H1 (cell line): ENCODE data around the gene GBF1. TPM values are rescaled to one million over a fixed set of nuclear protein-coding genes. Genes with fewer than 3 reads are reported as not detected.

Source experiments
- ASH2L ChIP-seq: fragments of 200-600, 300-600 bp; sonication (generic); IDR thresholded peaks from one replicate; pipeline ENCODE4 v1.7.1; 2017; ENCODE audit warnings: low read length
- CHD7 ChIP-seq: fragments of 300-600 bp; sonication (generic); IDR thresholded peaks from 2 replicates; pipeline ENCODE4 v1.7.1; 2012; ENCODE audit warnings: low read length, moderate library complexity, mild to moderate bottlenecking, inconsistent platforms; ENCODE audit not compliant: insufficient replicate concordance
- CTBP2 ChIP-seq: IDR thresholded peaks from 2 replicates; pipeline ENCODE4 v1.7.0; 2011; ENCODE audit warnings: borderline replicate concordance, mild to moderate bottlenecking, moderate library complexity, mixed read lengths, low read length; ENCODE audit not compliant: insufficient read depth, insufficient read length
- EGR1 ChIP-seq: IDR thresholded peaks from 2 replicates; pipeline ENCODE4 v1.6.1; 2011; ENCODE audit warnings: low read depth, low read length, borderline replicate concordance
- KDM4A ChIP-seq: IDR thresholded peaks from one replicate; pipeline ENCODE4 v1.7.1; 2012; ENCODE audit warnings: low read depth, mild to moderate bottlenecking, moderate library complexity, low read length, inconsistent platforms; ENCODE audit not compliant: severe bottlenecking
- POLR2A ChIP-seq, 2 experiments: IDR thresholded peaks; 1 replicate in 1 of 2; 2 replicates in 1 of 2; pipeline ENCODE4 v1.6.1; 2011; ENCODE audit warnings: low read depth in 2 of 2, low read length in 2 of 2, mild to moderate bottlenecking in 2 of 2; ENCODE audit errors: control extremely low read depth in 1 of 2
- RNF2 ChIP-seq: fragments of 200-900, 300-1000 bp; sonication (generic); IDR thresholded peaks from 2 replicates; pipeline ENCODE4 v1.7.1; 2016; ENCODE audit warnings: borderline replicate concordance, low read depth, mild to moderate bottlenecking, antibody characterized with exemption, low read length; ENCODE audit not compliant: poor library complexity, severe bottlenecking; ENCODE audit errors: missing control alignments
- RXRA ChIP-seq: IDR thresholded peaks from 2 replicates; pipeline ENCODE4 v1.6.1; 2011; ENCODE audit warnings: low read depth, mild to moderate bottlenecking, low read length, moderate library complexity; ENCODE audit not compliant: insufficient read depth
- SP1 ChIP-seq: IDR thresholded peaks from 2 replicates; pipeline ENCODE4 v1.6.1; 2011; ENCODE audit warnings: low read depth, low read length
- TEAD4 ChIP-seq: IDR thresholded peaks from 2 replicates; pipeline ENCODE4 v1.6.1; 2012; ENCODE audit warnings: low read depth, low read length, inconsistent platforms, mixed read lengths
- polyA plus RNA-seq, 7 experiments: library from polyadenylated mRNA; depleted of rRNA in 3 of 7; stranded (reverse) in 5 of 7; unstranded in 2 of 7; fragments of >200 nt in 5 of 7; fragments of 200-250 nt in 2 of 7; gene quantifications; 1 replicate in 5 of 7; 2 replicates in 1 of 7; 4 replicates in 1 of 7; pipeline versions ENCODE4 v1.2.1 to v1.2.3, GENCODE V29; 2011 to 2013; ENCODE audit warnings: missing spikeins in 2 of 7, mixed read lengths in 2 of 7
- total RNA-seq: library from RNA; stranded (reverse); fragmentation: NEBNext Ultra II Directional; extraction: Animal tissue kit (Norgen Biotek cat#: 25700); gene quantifications from 2 replicates; pipeline ENCODE4 v1.2.1, GENCODE V29; 2021
- TF ChIP-seq, protein P1 (sequence below): IDR thresholded peaks from 2 replicates; pipeline ENCODE4 v1.6.1; 2012; ENCODE audit warnings: inconsistent platforms

Gene GBF1
- total and polyA plus RNA-seq, 2 of the 8 experiments (the other 6 are each of a cell fraction or from before 2014, with no cell fraction given) = 11.0 to 25.5 TPM

DNA sequence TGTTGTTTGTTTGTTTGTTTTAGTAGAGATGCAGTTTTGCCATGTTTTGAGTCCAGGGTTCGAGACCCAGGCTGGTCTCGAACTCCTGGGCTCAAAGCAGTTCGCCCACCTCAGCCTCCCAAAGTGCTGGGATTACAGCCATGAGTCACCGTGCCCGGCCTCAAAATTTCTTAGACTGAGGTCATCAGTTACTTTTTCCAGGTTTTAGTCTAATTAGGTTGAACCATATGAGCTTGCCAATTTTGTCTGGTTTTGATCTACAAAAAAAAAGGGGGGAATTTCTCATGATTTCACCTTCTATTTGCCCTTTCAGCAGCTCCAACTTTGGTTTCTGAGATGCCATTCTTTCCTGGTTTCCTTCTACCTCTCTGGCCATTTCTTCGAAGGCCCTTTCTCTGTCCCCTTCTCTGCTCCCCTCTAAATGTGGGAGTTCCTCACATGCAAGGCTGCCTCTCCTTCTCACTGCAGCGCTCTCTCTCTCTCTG, 181.5 kb downstream of the GBF1 start (continued):
- TF ChIP-seq CHD7 (no peak), KDM4A (no peak), ASH2L (no peak), RXRA (no peak), SP1 (no peak), CTBP2 (no peak), POLR2A (IDR thresholded peaks at IDR 0.05; ENCODE audit: control extremely low read depth in 1 of 2, low read depth in 2 of 2, low read length in 2 of 2) (no peak), EGR1 (no peak), TEAD4 (no peak), RNF2 (no peak)
- TF ChIP-seq, protein P1, sequence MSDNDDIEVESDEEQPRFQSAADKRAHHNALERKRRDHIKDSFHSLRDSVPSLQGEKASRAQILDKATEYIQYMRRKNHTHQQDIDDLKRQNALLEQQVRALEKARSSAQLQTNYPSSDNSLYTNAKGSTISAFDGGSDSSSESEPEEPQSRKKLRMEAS = no peak
